VCaP (cell line): Measurements from ENCODE around the gene LIG3.

Experiments used
- H3K27ac ChIP-seq: fragments of 450-650 bp; 2 replicates; pipeline ENCODE4 v1.5.1; 2017
- TF ChIP-seq, protein P1 (sequence below): fragments of 450-650 bp; conservative IDR thresholded peaks from 2 replicates; pipeline ENCODE4 v1.5.1; 2017; ENCODE audit warnings: mild to moderate bottlenecking, moderate library complexity

Gene LIG3

DNA sequence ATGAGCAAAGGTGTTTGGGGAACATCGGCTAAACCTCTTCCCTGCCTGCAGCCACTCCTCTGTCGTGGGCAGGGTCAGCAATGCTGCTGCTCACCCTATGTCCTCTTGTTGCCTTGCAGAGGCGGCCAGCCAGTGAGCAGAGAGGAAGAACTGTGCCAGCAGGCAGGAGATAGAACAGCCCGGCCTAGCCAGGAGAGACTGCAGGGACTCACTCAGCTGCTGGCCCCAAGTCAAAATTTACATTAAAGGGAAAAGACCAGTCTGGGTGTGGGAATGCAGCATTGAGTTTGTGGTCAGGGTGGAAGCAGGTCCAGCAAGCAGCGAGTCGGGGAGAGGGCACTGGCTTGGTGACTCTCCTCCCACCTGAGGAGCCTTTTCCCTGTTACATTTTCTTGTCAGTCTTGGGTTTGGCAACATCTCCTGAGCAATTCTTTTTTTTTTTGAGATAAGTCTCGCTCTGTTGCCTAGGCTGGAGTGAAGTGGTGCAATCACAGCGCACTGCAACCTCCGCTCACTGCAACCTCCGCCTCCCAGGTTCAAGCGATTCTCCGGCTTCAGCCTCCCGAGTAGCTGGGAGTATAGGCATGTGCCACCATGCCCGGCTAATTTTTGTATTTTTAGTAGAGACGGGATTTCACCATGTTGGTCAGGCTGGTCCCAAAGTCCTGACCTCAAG lies 22.7 kb downstream of the LIG3 start:
- TF ChIP-seq, protein P1, sequence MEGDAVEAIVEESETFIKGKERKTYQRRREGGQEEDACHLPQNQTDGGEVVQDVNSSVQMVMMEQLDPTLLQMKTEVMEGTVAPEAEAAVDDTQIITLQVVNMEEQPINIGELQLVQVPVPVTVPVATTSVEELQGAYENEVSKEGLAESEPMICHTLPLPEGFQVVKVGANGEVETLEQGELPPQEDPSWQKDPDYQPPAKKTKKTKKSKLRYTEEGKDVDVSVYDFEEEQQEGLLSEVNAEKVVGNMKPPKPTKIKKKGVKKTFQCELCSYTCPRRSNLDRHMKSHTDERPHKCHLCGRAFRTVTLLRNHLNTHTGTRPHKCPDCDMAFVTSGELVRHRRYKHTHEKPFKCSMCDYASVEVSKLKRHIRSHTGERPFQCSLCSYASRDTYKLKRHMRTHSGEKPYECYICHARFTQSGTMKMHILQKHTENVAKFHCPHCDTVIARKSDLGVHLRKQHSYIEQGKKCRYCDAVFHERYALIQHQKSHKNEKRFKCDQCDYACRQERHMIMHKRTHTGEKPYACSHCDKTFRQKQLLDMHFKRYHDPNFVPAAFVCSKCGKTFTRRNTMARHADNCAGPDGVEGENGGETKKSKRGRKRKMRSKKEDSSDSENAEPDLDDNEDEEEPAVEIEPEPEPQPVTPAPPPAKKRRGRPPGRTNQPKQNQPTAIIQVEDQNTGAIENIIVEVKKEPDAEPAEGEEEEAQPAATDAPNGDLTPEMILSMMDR: no peak
- H3K27ac ChIP-seq: peak overlapping the region; percentile 41; the same call in 1 of the 2 replicates

DNA sequence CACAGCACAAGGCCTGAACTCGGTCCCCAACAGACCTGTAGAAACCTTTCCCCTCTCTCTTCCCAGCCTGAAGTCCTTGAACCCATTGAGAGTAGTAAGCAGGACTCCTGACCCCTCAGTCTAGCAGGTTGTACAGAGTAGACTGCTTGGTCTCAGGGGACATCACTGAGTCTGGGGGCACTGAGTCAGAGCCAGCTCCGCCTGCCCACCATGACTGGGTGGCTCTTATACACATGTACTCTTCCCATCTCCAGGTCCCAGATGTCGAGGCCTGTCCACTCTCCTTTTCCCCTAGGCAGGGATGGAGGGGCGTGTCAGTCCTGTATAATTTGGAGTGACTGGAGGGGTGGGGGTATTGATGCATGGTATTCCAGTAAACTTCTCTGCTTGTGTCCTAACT lies 23.5 kb downstream of the LIG3 start:
- H3K27ac ChIP-seq: no peak overlapping the region
- TF ChIP-seq, protein P1: no peak

DNA sequence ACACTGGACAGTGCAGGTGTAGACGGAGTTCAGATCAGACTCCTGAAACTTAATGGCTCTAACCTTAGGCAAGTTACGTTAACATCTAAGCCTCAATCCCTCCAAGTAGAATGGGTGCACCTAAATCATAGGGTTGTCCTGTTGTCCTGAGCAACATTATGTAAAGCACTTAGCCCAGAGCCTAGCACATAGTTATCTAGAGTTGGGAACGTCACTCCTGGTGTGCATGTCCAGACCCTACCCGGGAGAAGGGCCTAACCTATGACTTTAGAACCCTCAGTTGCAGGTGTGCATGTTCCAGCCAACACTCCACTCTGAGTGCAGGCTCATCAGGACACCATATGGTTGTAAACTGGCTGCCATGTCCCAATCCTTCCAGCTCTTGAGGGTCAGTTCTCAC lies 26.0 kb downstream of the LIG3 start:
- H3K27ac ChIP-seq: peak overlapping the region; percentile 29; the same call in 1 of the 2 replicates
- TF ChIP-seq, protein P1: no peak

DNA sequence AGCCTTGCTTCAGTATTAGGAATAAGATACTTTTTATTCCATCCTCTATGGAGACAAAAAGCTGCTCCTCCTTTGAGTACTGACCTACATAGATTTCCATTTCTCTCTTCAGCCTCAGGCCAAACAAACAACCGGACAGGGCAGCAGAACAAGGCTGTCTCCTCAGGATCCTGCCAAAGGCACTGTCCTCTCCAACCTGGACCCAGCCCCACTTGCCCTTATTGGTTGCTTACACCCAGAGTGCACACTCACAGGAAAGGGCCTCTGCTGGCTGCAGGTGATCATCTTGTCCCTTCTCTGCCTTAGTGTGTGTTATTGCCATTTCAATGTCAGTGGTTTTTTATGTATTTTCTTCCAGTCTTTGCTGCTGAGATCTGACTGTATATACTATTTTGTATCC lies 26.6 kb downstream of the LIG3 start:
- TF ChIP-seq, protein P1: no peak
- H3K27ac ChIP-seq: peak overlapping the region; percentile 29

DNA sequence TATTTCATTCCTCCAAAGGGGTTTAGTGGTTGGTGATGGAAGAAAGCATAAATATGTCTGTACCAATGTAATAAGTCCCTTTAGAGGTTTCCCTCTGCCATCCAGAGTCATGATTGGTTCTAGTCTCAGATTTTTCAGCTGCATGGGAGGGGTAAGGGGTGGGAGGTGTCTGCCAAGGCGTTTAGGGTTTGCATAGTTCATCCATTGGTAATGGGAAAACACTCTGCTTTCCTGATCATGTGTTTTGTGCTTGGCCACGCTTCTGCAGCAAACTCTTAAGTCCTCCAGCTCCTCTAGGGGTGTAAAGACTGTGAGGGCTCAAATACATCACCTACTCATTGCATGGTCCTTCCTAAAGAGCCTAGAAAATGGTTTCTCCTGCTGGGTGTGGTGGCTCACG lies 29.8 kb downstream of the LIG3 start:
- TF ChIP-seq, protein P1: no peak
- H3K27ac ChIP-seq: no peak overlapping the region

DNA sequence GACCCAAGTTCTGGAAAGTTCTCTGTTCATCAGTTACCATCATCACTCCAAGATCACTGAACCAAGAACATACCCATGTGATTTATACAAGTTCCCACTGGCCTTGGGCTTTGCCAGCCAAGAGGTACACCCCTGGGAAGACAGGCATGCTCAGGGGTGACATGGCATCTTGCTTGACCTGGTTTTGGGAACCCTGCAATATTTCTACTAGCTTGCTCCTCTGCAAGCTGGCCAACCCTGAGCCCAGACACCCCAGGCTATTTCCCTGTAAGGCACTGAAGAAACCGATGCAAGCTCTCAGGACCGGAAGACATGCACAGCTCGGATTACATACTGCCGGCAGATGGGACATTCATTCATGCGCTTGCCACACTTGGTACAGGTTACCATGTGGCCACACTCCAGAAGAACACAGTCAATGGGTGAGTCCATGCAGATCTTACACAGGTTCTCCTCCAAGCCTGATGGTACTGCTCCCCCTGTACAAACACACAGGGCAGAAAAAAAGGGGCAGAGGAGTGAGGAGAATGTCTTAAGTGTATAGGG lies 31.4 kb downstream of the LIG3 start:
- TF ChIP-seq, protein P1: no peak
- H3K27ac ChIP-seq: no peak overlapping the region

DNA sequence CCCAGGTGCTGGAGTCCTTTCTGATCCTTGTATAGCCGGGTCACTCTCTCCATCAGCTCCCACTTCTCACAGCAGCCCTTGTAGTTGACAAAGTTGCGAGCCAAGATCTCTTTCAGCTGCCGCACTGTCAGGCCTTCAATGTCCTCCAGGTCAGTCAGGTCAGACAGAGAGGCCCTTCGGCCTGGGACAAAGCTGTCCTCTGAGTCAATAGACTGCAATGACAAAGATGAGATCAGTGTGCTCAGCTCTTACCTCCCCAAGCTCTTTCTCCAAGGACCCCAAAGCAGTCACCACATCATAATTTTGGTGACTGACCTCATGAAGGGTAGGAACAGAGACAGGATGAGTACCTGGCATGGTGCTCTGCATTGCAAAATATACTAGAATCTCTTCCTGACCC lies 36.1 kb downstream of the LIG3 start:
- no peak overlapping the region for H3K27ac ChIP-seq

More for the DNA sequence above, 36.1 kb downstream of the LIG3 start:
- TF ChIP-seq, protein P1: no peak
